ENCODE measurements around the gene ICE2. TPM values are rescaled to one million over a fixed set of nuclear protein-coding genes. Genes with fewer than 3 reads are reported as not detected.
A peak's percentile ranks its signal among the peaks of the same experiment; 100 is the strongest.

The ICE2 gene
- total RNA-seq, 1 experiment from 2014 or later: 62.8 TPM

DNA sequence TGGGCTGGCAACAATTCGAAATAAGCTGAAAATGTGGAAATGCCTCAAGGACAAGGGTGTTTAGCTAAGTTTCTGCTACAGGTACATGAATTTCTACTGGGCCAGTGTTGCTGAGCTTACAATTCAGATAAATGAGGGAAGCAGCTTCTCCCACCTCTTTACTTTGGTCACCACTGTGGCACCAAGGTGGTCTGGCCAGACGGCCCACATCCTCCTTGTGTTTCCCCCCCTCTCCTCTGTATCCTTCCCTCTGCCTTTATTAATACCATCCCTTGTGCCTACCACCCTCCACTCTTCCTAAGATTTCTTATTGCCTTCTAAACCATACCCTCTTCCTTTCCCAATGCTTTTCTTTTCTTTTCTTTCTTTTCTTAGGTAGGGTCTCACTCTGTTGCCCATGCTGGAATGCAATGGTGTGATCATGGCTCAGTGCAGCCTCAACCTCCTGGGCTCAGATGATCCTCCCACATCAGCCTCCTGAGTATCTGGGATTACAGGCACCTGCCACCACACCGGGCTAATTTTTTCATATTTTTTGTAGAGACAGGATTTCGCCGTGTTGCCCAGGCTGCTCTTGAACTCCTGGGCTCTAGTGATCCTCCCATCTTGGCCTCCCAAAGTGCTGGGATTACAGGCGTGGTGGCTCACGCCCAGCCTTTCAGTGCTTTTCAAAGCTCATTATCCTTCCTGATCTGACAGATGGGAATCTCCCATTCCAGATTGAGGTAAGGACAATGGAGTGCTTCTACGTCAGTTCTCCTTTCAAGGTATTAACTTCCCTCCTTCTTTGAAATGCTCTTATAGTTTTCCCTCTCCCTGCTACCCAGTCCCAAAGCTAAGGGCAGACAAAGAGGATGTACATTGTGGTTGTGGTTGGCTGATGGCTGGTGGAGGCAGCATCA, 95.9 kb downstream of the ICE2 start:
- Histone ChIP-seq H3K36me3 (ENCODE audit: control insufficient read depth in 1 of 2, insufficient read depth in 2 of 2, low read length in 2 of 2) (peaks cover 24 to 54% of the 10 kb centered on the region in 2 experiments), H3K4me2 (ENCODE audit: low read length) (peak overlapping the region; percentile 21; the same call in 1 of the 2 replicates), H3K27me3 (ENCODE audit: insufficient read depth, low read length) (no peaks in the 10 kb centered on the region), H2AFZ (ENCODE audit: low read depth, low read length, poor library complexity, severe bottlenecking) (no peak overlapping the region), H3K27ac (ENCODE audit: low read depth, low read length) (0 out of 2 replicates have a peak overlapping the region, but pooled peaks have one; percentile 8), H3K4me1 (ENCODE audit: control insufficient read depth in 1 of 2, insufficient read depth in 2 of 2, low read length in 2 of 2) (peaks cover 65 to 95% of the 10 kb centered on the region in 2 experiments), H3K9me2 (ENCODE audit: insufficient read depth) (no peaks in the 10 kb centered on the region), H3K4me3 (replicated peaks in 1 of 2; ENCODE audit: low read depth in 1 of 2, low read length in 2 of 2) (no peak overlapping the region), H3K9ac (ENCODE audit: low read length) (peak overlapping the region; percentile 5), H4K20me1 (ENCODE audit: insufficient read depth) (peaks cover 25% of the 10 kb centered on the region; the same call in 1 of the 2 replicates), H3K79me2 (ENCODE audit: insufficient read depth, low read length) (peaks cover 99% of the 10 kb centered on the region), H3K9me3 (ENCODE audit: control insufficient read depth in 1 of 2, insufficient read depth in 1 of 2, low read depth in 1 of 2, low read length in 2 of 2) (no peaks in the 10 kb centered on the region)
- intact Hi-C loops (cut with micrococcal nuclease): no loop called here
- ChIA-PET POLR2A (interaction anchor here (1.4 to 3.3 kb wide), 4 partner anchors 8 to 11 kb away, joined by 3 to 13 read pairs (median 5); no protein-coding TSS in a partner anchor), RAD21 (ENCODE audit: low non-redundant PET in 1 of 2, low total read pairs in 2 of 2, uncharacterized antibody in 2 of 2, unreplicated experiment in 2 of 2) (no interaction called here), CTCF (no interaction called here)
- TF ChIP-seq SRF (IDR thresholded peaks at IDR 0.05; ENCODE audit: low read depth): no peak
- no peak for TF ChIP-seq ZFX (IDR thresholded peaks at IDR 0.05)
- TF ChIP-seq TCF7L2 (IDR thresholded peaks at IDR 0.05; ENCODE audit: borderline replicate concordance, extremely low read depth, insufficient read depth, insufficient read length): no peak
- TF ChIP-seq, protein P1, sequence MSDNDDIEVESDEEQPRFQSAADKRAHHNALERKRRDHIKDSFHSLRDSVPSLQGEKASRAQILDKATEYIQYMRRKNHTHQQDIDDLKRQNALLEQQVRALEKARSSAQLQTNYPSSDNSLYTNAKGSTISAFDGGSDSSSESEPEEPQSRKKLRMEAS (IDR thresholded peaks at IDR 0.05): no peak
- TF ChIP-seq CBX3 (IDR thresholded peaks at IDR 0.05; ENCODE audit: low read depth): no peak
- no peak for TF ChIP-seq POLR2AphosphoS5 (IDR thresholded peaks at IDR 0.05; ENCODE audit: low read depth, low read length)
- TF ChIP-seq YY1 (IDR thresholded peaks at IDR 0.05; ENCODE audit: extremely low read depth, insufficient replicate concordance, low read depth, low read length): no peak
- no peak for TF ChIP-seq ZNF274 (IDR thresholded peaks at IDR 0.05; ENCODE audit: low read depth, low read length)
- TF ChIP-seq EGR1 (IDR thresholded peaks at IDR 0.05; ENCODE audit: low read depth): no peak
- TF ChIP-seq, protein P2, sequence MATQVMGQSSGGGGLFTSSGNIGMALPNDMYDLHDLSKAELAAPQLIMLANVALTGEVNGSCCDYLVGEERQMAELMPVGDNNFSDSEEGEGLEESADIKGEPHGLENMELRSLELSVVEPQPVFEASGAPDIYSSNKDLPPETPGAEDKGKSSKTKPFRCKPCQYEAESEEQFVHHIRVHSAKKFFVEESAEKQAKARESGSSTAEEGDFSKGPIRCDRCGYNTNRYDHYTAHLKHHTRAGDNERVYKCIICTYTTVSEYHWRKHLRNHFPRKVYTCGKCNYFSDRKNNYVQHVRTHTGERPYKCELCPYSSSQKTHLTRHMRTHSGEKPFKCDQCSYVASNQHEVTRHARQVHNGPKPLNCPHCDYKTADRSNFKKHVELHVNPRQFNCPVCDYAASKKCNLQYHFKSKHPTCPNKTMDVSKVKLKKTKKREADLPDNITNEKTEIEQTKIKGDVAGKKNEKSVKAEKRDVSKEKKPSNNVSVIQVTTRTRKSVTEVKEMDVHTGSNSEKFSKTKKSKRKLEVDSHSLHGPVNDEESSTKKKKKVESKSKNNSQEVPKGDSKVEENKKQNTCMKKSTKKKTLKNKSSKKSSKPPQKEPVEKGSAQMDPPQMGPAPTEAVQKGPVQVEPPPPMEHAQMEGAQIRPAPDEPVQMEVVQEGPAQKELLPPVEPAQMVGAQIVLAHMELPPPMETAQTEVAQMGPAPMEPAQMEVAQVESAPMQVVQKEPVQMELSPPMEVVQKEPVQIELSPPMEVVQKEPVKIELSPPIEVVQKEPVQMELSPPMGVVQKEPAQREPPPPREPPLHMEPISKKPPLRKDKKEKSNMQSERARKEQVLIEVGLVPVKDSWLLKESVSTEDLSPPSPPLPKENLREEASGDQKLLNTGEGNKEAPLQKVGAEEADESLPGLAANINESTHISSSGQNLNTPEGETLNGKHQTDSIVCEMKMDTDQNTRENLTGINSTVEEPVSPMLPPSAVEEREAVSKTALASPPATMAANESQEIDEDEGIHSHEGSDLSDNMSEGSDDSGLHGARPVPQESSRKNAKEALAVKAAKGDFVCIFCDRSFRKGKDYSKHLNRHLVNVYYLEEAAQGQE (IDR thresholded peaks at IDR 0.05; ENCODE audit: low read depth): no peak
- no peak for TF ChIP-seq RAD21 (IDR thresholded peaks at IDR 0.05; ENCODE audit: low read depth)
- TF ChIP-seq, protein P3, sequence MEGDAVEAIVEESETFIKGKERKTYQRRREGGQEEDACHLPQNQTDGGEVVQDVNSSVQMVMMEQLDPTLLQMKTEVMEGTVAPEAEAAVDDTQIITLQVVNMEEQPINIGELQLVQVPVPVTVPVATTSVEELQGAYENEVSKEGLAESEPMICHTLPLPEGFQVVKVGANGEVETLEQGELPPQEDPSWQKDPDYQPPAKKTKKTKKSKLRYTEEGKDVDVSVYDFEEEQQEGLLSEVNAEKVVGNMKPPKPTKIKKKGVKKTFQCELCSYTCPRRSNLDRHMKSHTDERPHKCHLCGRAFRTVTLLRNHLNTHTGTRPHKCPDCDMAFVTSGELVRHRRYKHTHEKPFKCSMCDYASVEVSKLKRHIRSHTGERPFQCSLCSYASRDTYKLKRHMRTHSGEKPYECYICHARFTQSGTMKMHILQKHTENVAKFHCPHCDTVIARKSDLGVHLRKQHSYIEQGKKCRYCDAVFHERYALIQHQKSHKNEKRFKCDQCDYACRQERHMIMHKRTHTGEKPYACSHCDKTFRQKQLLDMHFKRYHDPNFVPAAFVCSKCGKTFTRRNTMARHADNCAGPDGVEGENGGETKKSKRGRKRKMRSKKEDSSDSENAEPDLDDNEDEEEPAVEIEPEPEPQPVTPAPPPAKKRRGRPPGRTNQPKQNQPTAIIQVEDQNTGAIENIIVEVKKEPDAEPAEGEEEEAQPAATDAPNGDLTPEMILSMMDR (IDR thresholded peaks at IDR 0.05 in 2 of 3, conservative IDR thresholded peaks at IDR 0.05 in 1 of 3; ENCODE audit: borderline replicate concordance in 1 of 3, insufficient read depth in 1 of 3, low read depth in 2 of 3, low read length in 2 of 3): no peak
- TF ChIP-seq SP1 (IDR thresholded peaks at IDR 0.05; ENCODE audit: low read depth): no peak
- TF ChIP-seq CEBPB (IDR thresholded peaks at IDR 0.05; ENCODE audit: low read depth): no peak
- no peak for TF ChIP-seq EZH2 (IDR thresholded peaks at IDR 0.05)
- TF ChIP-seq JUND (IDR thresholded peaks at IDR 0.05): no peak
- TF ChIP-seq SIN3A (IDR thresholded peaks at IDR 0.05; ENCODE audit: low read depth): no peak
- TF ChIP-seq, protein P4, sequence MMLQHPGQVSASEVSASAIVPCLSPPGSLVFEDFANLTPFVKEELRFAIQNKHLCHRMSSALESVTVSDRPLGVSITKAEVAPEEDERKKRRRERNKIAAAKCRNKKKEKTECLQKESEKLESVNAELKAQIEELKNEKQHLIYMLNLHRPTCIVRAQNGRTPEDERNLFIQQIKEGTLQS (IDR thresholded peaks at IDR 0.05): no peak
- TSS peak; percentile 1 for BruUV-seq (replicated peaks)
- DNase-seq (ENCODE audit: low read depth, low spot score) (no peak), ATAC-seq (no peak)

Measured in HCT116 (cell line).